ENCODE results near the gene PRPF6. TPM values are rescaled to one million over a fixed set of nuclear protein-coding genes. Genes with fewer than 3 reads are reported as not detected.

The PRPF6 gene
- total and polyA plus RNA-seq, 5 donors from 2014 or later: 61.8 to 85.3 (median 77.0) TPM

DNA sequence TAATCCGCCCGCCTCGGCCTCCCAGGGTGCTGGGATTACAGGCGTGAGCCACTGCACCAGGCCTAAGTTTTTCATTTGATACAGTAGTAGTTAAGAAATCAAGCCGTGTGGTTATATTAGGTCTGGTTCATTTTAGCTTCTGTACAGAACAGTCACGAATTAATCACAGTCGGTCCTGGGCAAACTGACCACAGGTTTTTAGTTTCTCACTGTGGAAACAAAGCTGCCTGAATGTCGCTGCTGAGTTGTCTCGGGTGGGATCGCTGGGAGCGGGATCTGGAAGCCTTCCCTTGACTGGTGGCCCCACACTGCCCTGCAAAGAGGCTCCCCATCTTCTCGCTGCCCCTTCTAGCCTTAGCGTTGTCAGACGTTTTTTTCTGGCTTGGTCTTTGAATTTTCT, 43.3 kb upstream of the PRPF6 start:
- no peak overlapping the region for H3K4me3 Mint-ChIP-seq
- H3K27me3 Mint-ChIP-seq: no peaks in the 10 kb centered on the region
- ATAC-seq (ENCODE audit: low read depth in 2 of 2) (no peak), DNase-seq (no peak)
- H3K4me1 ChIP-seq (ENCODE audit: control insufficient read depth, insufficient read depth, low read length, poor library complexity, severe bottlenecking): peaks cover 6% of the 10 kb centered on the region
- peaks cover 19% of the 10 kb centered on the region for H3K36me3 Mint-ChIP-seq
- no peaks in the 10 kb centered on the region for H3K9me3 ChIP-seq (ENCODE audit: control insufficient read depth in 2 of 2, low read length in 2 of 2)
- no peak overlapping the region for H3K4me3 ChIP-seq (ENCODE audit: low read depth, low read length)
- H3K36me3 ChIP-seq (ENCODE audit: control insufficient read depth, insufficient read depth, low read length): peaks cover 28% of the 10 kb centered on the region
- peaks cover 0 to 12% (median 5%) of the 10 kb centered on the region in 4 donors for H3K4me1 Mint-ChIP-seq
- H3K9me3 Mint-ChIP-seq: no peaks in the 10 kb centered on the region
- no peak overlapping the region for H3K27ac ChIP-seq (ENCODE audit: insufficient read depth, low read length, poor library complexity, severe bottlenecking)
- peak overlapping the region in 2 of 3 donors; percentile 79 to 81 for H3K27ac Mint-ChIP-seq
- H3K27me3 ChIP-seq (ENCODE audit: control insufficient read depth, insufficient read depth, low read length): no peaks in the 10 kb centered on the region

DNA sequence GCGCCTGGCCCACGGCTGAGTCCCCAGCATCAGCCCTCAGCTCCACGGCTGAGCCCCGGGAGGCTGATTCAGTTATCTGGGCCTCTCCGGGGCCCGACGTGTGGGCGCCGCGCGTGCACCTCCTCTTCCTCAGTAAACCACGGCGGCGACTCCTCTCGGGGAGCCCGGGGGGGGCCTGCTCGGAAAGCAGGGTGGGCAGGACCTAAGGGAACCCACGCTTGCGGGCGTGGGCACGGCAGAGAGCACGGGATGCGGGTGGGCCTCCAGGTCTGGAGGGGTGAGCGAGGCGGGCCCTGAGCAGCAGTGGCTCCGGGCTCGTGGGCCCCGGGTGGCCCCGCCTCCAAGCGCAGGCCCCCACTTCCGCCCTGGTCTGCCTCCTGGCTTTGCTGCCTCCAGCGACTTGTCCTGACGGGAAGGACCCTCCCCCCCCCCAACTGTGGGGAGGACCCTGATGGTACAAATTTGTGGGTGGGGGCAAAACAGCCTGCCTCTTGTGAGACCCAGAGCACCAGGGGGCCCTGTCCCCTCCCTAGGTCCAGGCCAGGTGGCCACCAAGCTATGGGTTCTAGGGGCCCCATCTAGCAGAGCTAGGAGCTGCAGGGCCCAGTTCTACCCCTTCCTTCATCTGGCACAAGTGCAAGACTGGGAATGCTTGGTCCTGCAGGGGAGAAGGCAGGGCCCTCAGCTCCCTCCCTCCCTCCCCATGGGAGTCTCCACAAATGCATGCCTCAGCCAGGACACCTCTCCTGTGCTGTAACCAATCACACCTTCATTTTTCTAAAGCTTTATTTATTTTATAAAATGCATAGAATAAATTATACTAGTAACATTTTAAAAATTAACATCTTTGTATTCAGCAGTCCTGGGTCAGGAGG, 41.6 kb upstream of the PRPF6 start:
- ATAC-seq (ENCODE audit: low read depth in 2 of 2): no peak
- DNase-seq: no peak

GRCh38 chr20:63940071-63940471, 40.9 kb upstream of the PRPF6 start:
- Mint-ChIP-seq H3K9me3 (no peaks in the 10 kb centered on the region), H3K27me3 (no peaks in the 10 kb centered on the region), H3K36me3 (peaks cover 17% of the 10 kb centered on the region), H3K4me1 (peaks cover 0 to 15% (median 4%) of the 10 kb centered on the region in 4 donors), H3K4me3 (no peak overlapping the region), H3K27ac (no peak overlapping the region)
- ATAC-seq (ENCODE audit: low read depth in 2 of 2) (no peak), DNase-seq (no peak)
- no peak overlapping the region for H3K27ac ChIP-seq (ENCODE audit: insufficient read depth, low read length, poor library complexity, severe bottlenecking)
- H3K4me3 ChIP-seq (ENCODE audit: low read depth, low read length): no peak overlapping the region
- H3K27me3 ChIP-seq (ENCODE audit: control insufficient read depth, insufficient read depth, low read length): no peaks in the 10 kb centered on the region
- no peaks in the 10 kb centered on the region for H3K9me3 ChIP-seq (ENCODE audit: control insufficient read depth in 2 of 2, low read length in 2 of 2)
- peaks cover 12% of the 10 kb centered on the region for H3K4me1 ChIP-seq (ENCODE audit: control insufficient read depth, insufficient read depth, low read length, poor library complexity, severe bottlenecking)
- H3K36me3 ChIP-seq (ENCODE audit: control insufficient read depth, insufficient read depth, low read length): peaks cover 30% of the 10 kb centered on the region

More for the DNA sequence above, 41.6 kb upstream of the PRPF6 start:
- H3K4me1 Mint-ChIP-seq: peaks cover 0 to 17% (median 5%) of the 10 kb centered on the region in 4 donors
- Histone ChIP-seq H3K27me3 (ENCODE audit: control insufficient read depth, insufficient read depth, low read length) (no peaks in the 10 kb centered on the region), H3K36me3 (ENCODE audit: control insufficient read depth, insufficient read depth, low read length) (peaks cover 34% of the 10 kb centered on the region), H3K27ac (ENCODE audit: insufficient read depth, low read length, poor library complexity, severe bottlenecking) (no peak overlapping the region), H3K4me3 (ENCODE audit: low read depth, low read length) (no peak overlapping the region), H3K9me3 (ENCODE audit: control insufficient read depth in 2 of 2, low read length in 2 of 2) (no peaks in the 10 kb centered on the region), H3K4me1 (ENCODE audit: control insufficient read depth, insufficient read depth, low read length, poor library complexity, severe bottlenecking) (peaks cover 12% of the 10 kb centered on the region)
- no peaks in the 10 kb centered on the region for H3K27me3 Mint-ChIP-seq
- no peak overlapping the region for H3K4me3 Mint-ChIP-seq
- H3K36me3 Mint-ChIP-seq: peaks cover 23% of the 10 kb centered on the region
- no peak overlapping the region for H3K27ac Mint-ChIP-seq
- no peaks in the 10 kb centered on the region for H3K9me3 Mint-ChIP-seq

GRCh38 chr20:63940472-63941266, 40.3 kb upstream of the PRPF6 start:
- H3K4me1 ChIP-seq (ENCODE audit: control insufficient read depth, insufficient read depth, low read length, poor library complexity, severe bottlenecking): peaks cover 12% of the 10 kb centered on the region
- H3K36me3 Mint-ChIP-seq: peaks cover 16% of the 10 kb centered on the region
- DNase-seq (no peak), ATAC-seq (ENCODE audit: low read depth in 2 of 2) (no peak)
- no peaks in the 10 kb centered on the region for H3K9me3 ChIP-seq (ENCODE audit: control insufficient read depth in 2 of 2, low read length in 2 of 2)
- H3K27ac ChIP-seq (ENCODE audit: insufficient read depth, low read length, poor library complexity, severe bottlenecking): no peak overlapping the region
- H3K4me3 ChIP-seq (ENCODE audit: low read depth, low read length): no peak overlapping the region
- no peak overlapping the region for H3K27ac Mint-ChIP-seq
- no peak overlapping the region for H3K4me3 Mint-ChIP-seq
- H3K27me3 Mint-ChIP-seq: no peaks in the 10 kb centered on the region
- H3K36me3 ChIP-seq (ENCODE audit: control insufficient read depth, insufficient read depth, low read length): peaks cover 33% of the 10 kb centered on the region
- no peaks in the 10 kb centered on the region for H3K9me3 Mint-ChIP-seq
- H3K27me3 ChIP-seq (ENCODE audit: control insufficient read depth, insufficient read depth, low read length): no peaks in the 10 kb centered on the region
- H3K4me1 Mint-ChIP-seq: peaks cover 0 to 20% (median 4%) of the 10 kb centered on the region in 4 donors

GRCh38 chr20:63941282-63942081, 39.5 kb upstream of the PRPF6 start:
- peaks cover 0 to 22% (median 4%) of the 10 kb centered on the region in 4 donors for H3K4me1 Mint-ChIP-seq
- no peak overlapping the region for H3K4me3 ChIP-seq (ENCODE audit: low read depth, low read length)
- peak overlapping the region in 1 of 3 donors; percentile 83 for H3K27ac Mint-ChIP-seq

GRCh38 chr20:63942250-63942951, 38.5 kb upstream of the PRPF6 start:
- Mint-ChIP-seq H3K27ac (peak overlapping the region; percentile 23 to 79 (median 62)), H3K4me3 (peak overlapping the region in 1 of 4 donors; percentile 39), H3K4me1 (peaks cover 0 to 29% (median 9%) of the 10 kb centered on the region in 4 donors), H3K36me3 (peaks cover 10% of the 10 kb centered on the region), H3K9me3 (no peaks in the 10 kb centered on the region), H3K27me3 (no peaks in the 10 kb centered on the region)
- no peaks in the 10 kb centered on the region for H3K27me3 ChIP-seq (ENCODE audit: control insufficient read depth, insufficient read depth, low read length)
- no peaks in the 10 kb centered on the region for H3K9me3 ChIP-seq (ENCODE audit: control insufficient read depth in 2 of 2, low read length in 2 of 2)
- H3K36me3 ChIP-seq (ENCODE audit: control insufficient read depth, insufficient read depth, low read length): peaks cover 35% of the 10 kb centered on the region
- no peak overlapping the region for H3K4me3 ChIP-seq (ENCODE audit: low read depth, low read length)
- H3K4me1 ChIP-seq (ENCODE audit: control insufficient read depth, insufficient read depth, low read length, poor library complexity, severe bottlenecking): peaks cover 17% of the 10 kb centered on the region
- peak overlapping the region; percentile 67 for H3K27ac ChIP-seq (ENCODE audit: insufficient read depth, low read length, poor library complexity, severe bottlenecking)
- ATAC-seq (ENCODE audit: low read depth in 2 of 2): no peak
- DNase-seq: peak in 2 of 3 donors; percentile 18 to 34

More at GRCh38 chr20:63941282-63942081, 39.5 kb upstream of the PRPF6 start:
- H3K36me3 Mint-ChIP-seq: peaks cover 10% of the 10 kb centered on the region
- no peaks in the 10 kb centered on the region for H3K9me3 Mint-ChIP-seq
- peak; percentile 82 to 83 for ATAC-seq (ENCODE audit: low read depth in 2 of 2)
- Histone ChIP-seq H3K4me1 (ENCODE audit: control insufficient read depth, insufficient read depth, low read length, poor library complexity, severe bottlenecking) (peaks cover 12% of the 10 kb centered on the region), H3K27ac (ENCODE audit: insufficient read depth, low read length, poor library complexity, severe bottlenecking) (peak overlapping the region; percentile 67), H3K27me3 (ENCODE audit: control insufficient read depth, insufficient read depth, low read length) (no peaks in the 10 kb centered on the region), H3K9me3 (ENCODE audit: control insufficient read depth in 2 of 2, low read length in 2 of 2) (no peaks in the 10 kb centered on the region), H3K36me3 (ENCODE audit: control insufficient read depth, insufficient read depth, low read length) (peaks cover 35% of the 10 kb centered on the region)
- H3K4me3 Mint-ChIP-seq: peak overlapping the region in 2 of 4 donors; percentile 35 to 38
- DNase-seq: peak; percentile 66 to 86 (median 76)
- H3K27me3 Mint-ChIP-seq: no peaks in the 10 kb centered on the region

All from CD4-positive, CD25-positive, alpha-beta regulatory T cell (primary cell).